ENCODE measurements around the gene MYO5B. TPM values are rescaled to one million over a fixed set of nuclear protein-coding genes. Genes with fewer than 3 reads are reported as not detected.

The MYO5B gene
- total RNA-seq, 1 donor from 2014 or later = 6.7 TPM

GRCh38 chr18:49853436-49853835 lies 341.5 kb downstream of the MYO5B start:
- H3K4me3 ChIP-seq = no peak overlapping the region
- Mint-ChIP-seq H3K27me3 (ENCODE audit: insufficient read depth, low read depth) (peaks cover 13% of the 10 kb centered on the region), H3K4me1 (peaks cover 27% of the 10 kb centered on the region), H3K9me3 (no peaks in the 10 kb centered on the region), H3K36me3 (peaks cover 2% of the 10 kb centered on the region), H3K4me3 (no peak overlapping the region), H3K27ac (no peak overlapping the region)
- H3K27me3 ChIP-seq = no peaks in the 10 kb centered on the region
- H3K9ac ChIP-seq = no peak overlapping the region
- DNase-seq (ENCODE audit: low spot score) = no peak
- no peak overlapping the region for H3K4me2 ChIP-seq
- H3K27ac ChIP-seq = no peak overlapping the region
- H3F3A ChIP-seq (ENCODE audit: low read depth) = no peaks in the 10 kb centered on the region
- H3K9me3 ChIP-seq (ENCODE audit: low read depth) = no peaks in the 10 kb centered on the region
- TF ChIP-seq EZH2 (IDR thresholded peaks at IDR 0.05) (no peak), CTCF (IDR thresholded peaks at IDR 0.05) (no peak), EZH2phosphoT487 (IDR thresholded peaks at IDR 0.05) (no peak)
- peaks cover 14% of the 10 kb centered on the region for H3K4me1 ChIP-seq
- H4K20me1 ChIP-seq (ENCODE audit: low read depth) = no peaks in the 10 kb centered on the region
- H3K36me3 ChIP-seq = no peaks in the 10 kb centered on the region
- H3K79me2 ChIP-seq (ENCODE audit: low read depth) = no peaks in the 10 kb centered on the region
- no peak overlapping the region for H2AFZ ChIP-seq (replicated peaks)

GRCh38 chr18:49853011-49853410 lies 341.9 kb downstream of the MYO5B start:
- H3K9me3 ChIP-seq (ENCODE audit: low read depth) = no peaks in the 10 kb centered on the region
- peaks cover 25% of the 10 kb centered on the region for H3K4me1 Mint-ChIP-seq

GRCh38 chr18:49851624-49852023 lies 343.3 kb downstream of the MYO5B start:
- no peaks in the 10 kb centered on the region for H3K9me3 Mint-ChIP-seq
- Histone ChIP-seq H3K9ac (no peak overlapping the region), H3K27ac (no peak overlapping the region), H3K27me3 (no peaks in the 10 kb centered on the region), H3K36me3 (no peaks in the 10 kb centered on the region), H3K79me2 (ENCODE audit: low read depth) (no peaks in the 10 kb centered on the region), H4K20me1 (ENCODE audit: low read depth) (no peaks in the 10 kb centered on the region), H2AFZ (replicated peaks) (no peak overlapping the region), H3F3A (ENCODE audit: low read depth) (no peaks in the 10 kb centered on the region), H3K4me1 (peaks cover 11% of the 10 kb centered on the region), H3K4me2 (no peak overlapping the region), H3K4me3 (no peak overlapping the region), H3K9me3 (ENCODE audit: low read depth) (no peaks in the 10 kb centered on the region)
- peaks cover 17% of the 10 kb centered on the region for H3K27me3 Mint-ChIP-seq (ENCODE audit: insufficient read depth, low read depth)
- H3K36me3 Mint-ChIP-seq = peaks cover 6% of the 10 kb centered on the region
- no peak for DNase-seq (ENCODE audit: low spot score)
- TF ChIP-seq CTCF (IDR thresholded peaks at IDR 0.05) (no peak), EZH2 (IDR thresholded peaks at IDR 0.05) (no peak), EZH2phosphoT487 (IDR thresholded peaks at IDR 0.05) (no peak)
- H3K4me1 Mint-ChIP-seq = peaks cover 36% of the 10 kb centered on the region
- H3K27ac Mint-ChIP-seq = no peak overlapping the region
- no peak overlapping the region for H3K4me3 Mint-ChIP-seq

More at GRCh38 chr18:49853011-49853410, 341.9 kb downstream of the MYO5B start:
- H3K4me2 ChIP-seq = no peak overlapping the region
- H3K9ac ChIP-seq = no peak overlapping the region
- Mint-ChIP-seq H3K36me3 (peaks cover 3% of the 10 kb centered on the region), H3K9me3 (no peaks in the 10 kb centered on the region), H3K4me3 (no peak overlapping the region), H3K27me3 (ENCODE audit: insufficient read depth, low read depth) (peaks cover 15% of the 10 kb centered on the region), H3K27ac (no peak overlapping the region)
- no peak overlapping the region for H3K27ac ChIP-seq
- H3K4me3 ChIP-seq = no peak overlapping the region
- H3K79me2 ChIP-seq (ENCODE audit: low read depth) = no peaks in the 10 kb centered on the region
- no peak for TF ChIP-seq EZH2 (IDR thresholded peaks at IDR 0.05)
- no peak for TF ChIP-seq EZH2phosphoT487 (IDR thresholded peaks at IDR 0.05)
- no peak for TF ChIP-seq CTCF (IDR thresholded peaks at IDR 0.05)
- no peaks in the 10 kb centered on the region for H4K20me1 ChIP-seq (ENCODE audit: low read depth)
- H3K27me3 ChIP-seq = no peaks in the 10 kb centered on the region
- peaks cover 10% of the 10 kb centered on the region for H3K4me1 ChIP-seq
- H3K36me3 ChIP-seq = no peaks in the 10 kb centered on the region
- DNase-seq (ENCODE audit: low spot score) = no peak
- no peaks in the 10 kb centered on the region for H3F3A ChIP-seq (ENCODE audit: low read depth)
- no peak overlapping the region for H2AFZ ChIP-seq (replicated peaks)
